SU-DHL-6 (cell line): ENCODE measurements around the gene PRCD.

Source experiments
- EZH2phosphoT487 ChIP-seq: fragments of 200-600 bp; sonication (generic), shearing (Covaris generic); conservative IDR thresholded peaks from 2 replicates; pipeline ENCODE4 v1.6.1; 2018; ENCODE audit warnings: mild to moderate bottlenecking, antibody characterized with exemption, low read length, moderate library complexity, mixed read lengths
- TF ChIP-seq, protein P1 (sequence below): fragments of 200-600 bp; sonication (generic); IDR thresholded peaks from one replicate; pipeline ENCODE4 v1.5.1; 2017; ENCODE audit warnings: antibody characterized with exemption, mild to moderate bottlenecking, low read length, moderate library complexity; ENCODE audit not compliant: insufficient read depth, poor library complexity, severe bottlenecking

DNA sequence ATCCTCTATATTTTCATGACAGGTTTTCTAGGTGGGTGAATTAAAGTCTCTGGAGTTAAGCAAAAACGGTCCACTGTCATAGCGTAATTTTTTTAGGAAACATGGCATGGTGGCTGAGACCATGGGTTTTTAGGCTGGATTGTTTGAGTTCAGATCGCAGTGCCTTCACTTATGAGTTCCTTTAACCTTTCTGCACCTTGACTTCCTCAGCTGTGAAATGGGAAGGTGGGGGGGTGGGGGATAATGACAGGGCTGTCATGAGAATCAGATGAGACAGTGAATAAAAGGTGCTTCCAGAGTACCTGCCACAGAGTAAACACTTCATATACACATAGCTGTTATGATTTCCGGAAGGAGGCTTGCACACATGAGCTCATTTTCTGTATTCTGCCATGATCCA lies 11.8 kb downstream of the PRCD start:
- TF ChIP-seq, protein P1, sequence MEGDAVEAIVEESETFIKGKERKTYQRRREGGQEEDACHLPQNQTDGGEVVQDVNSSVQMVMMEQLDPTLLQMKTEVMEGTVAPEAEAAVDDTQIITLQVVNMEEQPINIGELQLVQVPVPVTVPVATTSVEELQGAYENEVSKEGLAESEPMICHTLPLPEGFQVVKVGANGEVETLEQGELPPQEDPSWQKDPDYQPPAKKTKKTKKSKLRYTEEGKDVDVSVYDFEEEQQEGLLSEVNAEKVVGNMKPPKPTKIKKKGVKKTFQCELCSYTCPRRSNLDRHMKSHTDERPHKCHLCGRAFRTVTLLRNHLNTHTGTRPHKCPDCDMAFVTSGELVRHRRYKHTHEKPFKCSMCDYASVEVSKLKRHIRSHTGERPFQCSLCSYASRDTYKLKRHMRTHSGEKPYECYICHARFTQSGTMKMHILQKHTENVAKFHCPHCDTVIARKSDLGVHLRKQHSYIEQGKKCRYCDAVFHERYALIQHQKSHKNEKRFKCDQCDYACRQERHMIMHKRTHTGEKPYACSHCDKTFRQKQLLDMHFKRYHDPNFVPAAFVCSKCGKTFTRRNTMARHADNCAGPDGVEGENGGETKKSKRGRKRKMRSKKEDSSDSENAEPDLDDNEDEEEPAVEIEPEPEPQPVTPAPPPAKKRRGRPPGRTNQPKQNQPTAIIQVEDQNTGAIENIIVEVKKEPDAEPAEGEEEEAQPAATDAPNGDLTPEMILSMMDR, result no peak
- no peak for TF ChIP-seq EZH2phosphoT487
